GM19035 (cell line): Measurements from ENCODE around the gene TMEM141.
"Not testable (repeated sequence)": the region's sequence is repeated elsewhere in the genome, so short reads cannot be mapped to it uniquely, and the experiment has no call there.

ENCODE experiments used
- ATAC-seq: cut with Tn5 transposase; IDR thresholded peaks from one replicate; pipeline ENCODE4 v1.9.1; 2021; ENCODE audit not compliant: unreplicated experiment

Gene TMEM141

GRCh38 chr9:136755302-136756133, 35.6 kb upstream of the TMEM141 start:
- ATAC-seq: not testable (repeated sequence)

- no peak for ATAC-seq
Measured at GRCh38 chr9:136756134-136756438, 35.1 kb upstream of the TMEM141 start.

GRCh38 chr9:136756836-136757235, 34.3 kb upstream of the TMEM141 start:
- ATAC-seq: no peak

- no peak for ATAC-seq
Measured at GRCh38 chr9:136757328-136757727, 33.8 kb upstream of the TMEM141 start.

GRCh38 chr9:136757751-136758140, 33.4 kb upstream of the TMEM141 start:
- ATAC-seq: no peak

- ATAC-seq: no peak
Measured at GRCh38 chr9:136759001-136759400, 32.1 kb upstream of the TMEM141 start.

- no peak for ATAC-seq
Measured at GRCh38 chr9:136759436-136760325, 31.5 kb upstream of the TMEM141 start.

GRCh38 chr9:136760424-136760823, 30.7 kb upstream of the TMEM141 start:
- ATAC-seq: no peak

GRCh38 chr9:136760834-136761544, 30.2 kb upstream of the TMEM141 start:
- not testable (repeated sequence) for ATAC-seq

GRCh38 chr9:136761545-136761981, 29.6 kb upstream of the TMEM141 start:
- ATAC-seq: no peak

- ATAC-seq: no peak
Measured at GRCh38 chr9:136762221-136762691, 28.9 kb upstream of the TMEM141 start.

GRCh38 chr9:136762915-136763648, 28.1 kb upstream of the TMEM141 start:
- ATAC-seq: no peak

- no peak for ATAC-seq
Measured at GRCh38 chr9:136763649-136764035, 27.5 kb upstream of the TMEM141 start.

- ATAC-seq: no peak
Measured at GRCh38 chr9:136764301-136764891, 26.7 kb upstream of the TMEM141 start, which contains the start of gene LCN15. LCN15 (minus strand) TSS chr9:136764518; CDS start chr9:136764488, 30 bp downstream.

- ATAC-seq: no peak
Measured at GRCh38 chr9:136765041-136765440, 26.1 kb upstream of the TMEM141 start.

GRCh38 chr9:136765745-136766409, 25.3 kb upstream of the TMEM141 start:
- ATAC-seq: peak; percentile 65

GRCh38 chr9:136766410-136767120, 24.6 kb upstream of the TMEM141 start:
- ATAC-seq: not testable (repeated sequence)

GRCh38 chr9:136769710-136770191, 21.4 kb upstream of the TMEM141 start:
- no peak for ATAC-seq
